Dedifferentiated amniotic fluid mesenchymal stem cell (primary cell): ENCODE results near the gene EXOC6B.

Experiments
- DNase-seq: peaks from one replicate; pipeline ENCODE4 v3.0.0-alpha.2; 2016; ENCODE audit errors: extremely low spot score

The EXOC6B gene

DNA sequence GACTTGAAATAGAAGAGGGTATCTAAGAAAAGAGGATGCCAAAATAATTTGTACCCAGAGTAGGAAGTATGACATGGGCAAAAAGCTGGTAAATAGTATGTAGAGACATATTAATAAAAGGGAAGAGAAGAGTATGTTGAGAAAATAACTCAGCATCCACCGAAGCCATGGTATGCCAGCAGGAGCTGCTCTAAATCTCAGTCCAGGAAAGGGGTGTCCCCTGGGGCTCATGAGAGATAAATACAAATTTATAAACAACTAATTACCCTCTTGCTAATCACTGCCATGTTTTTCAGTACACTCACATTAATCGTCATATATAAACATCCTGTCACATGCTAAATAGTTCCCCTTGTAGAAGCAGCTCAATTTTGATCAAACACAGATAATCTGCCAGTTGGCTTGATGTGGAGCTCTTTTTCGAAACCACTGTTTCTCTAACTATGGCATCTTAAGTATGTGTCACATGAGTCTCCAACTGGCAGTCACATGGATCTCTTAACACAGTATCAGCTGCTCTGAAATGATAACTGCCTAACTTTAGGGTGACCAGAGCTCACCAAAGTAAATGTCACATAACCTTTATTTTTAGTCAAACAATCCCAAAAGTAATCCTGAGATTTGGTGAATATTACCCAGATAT lies 31.9 kb downstream of the EXOC6B start:
- peak; percentile 30 for DNase-seq

DNA sequence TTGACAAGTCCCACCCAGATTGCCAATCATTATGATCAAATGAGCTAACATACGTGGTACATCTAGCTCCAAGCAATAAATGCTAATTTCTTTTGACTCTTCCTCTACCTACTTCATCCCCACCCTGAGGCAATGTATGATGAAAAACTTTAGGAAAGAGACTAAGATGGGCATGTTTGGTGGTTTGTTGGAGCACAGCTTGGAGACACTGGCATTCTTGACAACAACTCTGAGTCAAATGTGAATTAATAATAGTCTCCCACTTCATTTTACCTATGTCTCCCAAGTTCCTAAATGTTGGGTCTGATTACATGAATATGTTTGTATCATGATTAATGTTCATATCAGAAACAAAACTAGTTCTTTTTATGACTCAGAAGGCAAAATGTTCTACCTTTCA lies 36.6 kb downstream of the EXOC6B start:
- no peak for DNase-seq

DNA sequence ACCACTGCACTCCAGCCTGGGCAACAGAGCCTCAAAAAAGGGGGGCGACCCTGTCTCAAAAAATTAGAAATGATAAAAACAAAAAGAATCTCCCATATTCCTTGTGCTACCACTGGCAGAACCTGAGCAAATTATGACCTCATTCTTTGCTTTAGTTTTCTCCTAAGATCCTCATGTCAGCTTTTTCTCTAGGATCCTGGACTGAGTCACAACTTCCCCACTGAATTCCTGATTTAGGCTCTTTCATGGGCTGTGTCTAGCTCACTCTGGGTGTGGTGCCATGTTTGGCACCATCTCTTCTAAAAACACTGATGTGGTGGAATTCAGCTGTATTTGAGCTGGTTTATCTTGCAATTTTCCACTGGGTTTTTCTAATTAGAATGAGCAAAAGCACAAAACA lies 37.1 kb downstream of the EXOC6B start:
- peak; percentile 89 for DNase-seq

DNA sequence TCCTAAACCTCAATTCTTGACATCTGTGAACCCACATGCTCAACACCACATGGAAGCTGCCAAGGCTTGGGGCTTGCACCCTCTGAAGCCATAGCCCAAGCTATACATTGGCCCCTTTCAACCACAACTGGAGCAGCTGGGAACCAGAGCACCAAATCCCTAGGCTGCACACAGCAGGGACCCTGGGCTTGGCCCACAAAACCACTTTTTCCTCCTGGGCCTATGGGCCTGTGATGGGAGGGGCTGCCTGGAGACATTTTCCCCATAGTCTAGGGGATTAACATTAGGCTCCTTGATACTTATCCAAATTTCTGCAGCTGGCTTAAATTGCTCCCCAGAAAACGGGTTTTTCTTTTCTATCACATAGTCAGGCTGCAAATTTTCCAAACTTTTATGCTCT lies 40.3 kb downstream of the EXOC6B start:
- DNase-seq, result no peak

DNA sequence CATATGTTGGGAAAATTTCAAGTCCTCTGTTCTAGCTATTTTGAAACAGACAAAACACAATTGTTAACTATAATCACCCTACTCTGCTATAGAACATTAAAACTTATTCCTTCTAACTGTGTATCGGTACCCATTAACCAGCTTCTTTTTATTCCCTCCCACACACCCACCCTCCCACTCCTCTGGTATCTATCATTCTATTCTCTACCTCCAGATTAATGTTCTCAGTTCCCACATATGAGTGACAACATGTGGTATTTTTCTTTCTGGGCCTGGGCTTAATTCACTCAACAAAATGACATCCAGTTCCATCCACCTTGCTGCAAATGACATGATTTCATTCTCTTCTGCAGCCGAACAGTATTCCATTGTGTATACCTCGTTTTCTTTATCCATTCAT lies 43.3 kb downstream of the EXOC6B start:
- no peak for DNase-seq

DNA sequence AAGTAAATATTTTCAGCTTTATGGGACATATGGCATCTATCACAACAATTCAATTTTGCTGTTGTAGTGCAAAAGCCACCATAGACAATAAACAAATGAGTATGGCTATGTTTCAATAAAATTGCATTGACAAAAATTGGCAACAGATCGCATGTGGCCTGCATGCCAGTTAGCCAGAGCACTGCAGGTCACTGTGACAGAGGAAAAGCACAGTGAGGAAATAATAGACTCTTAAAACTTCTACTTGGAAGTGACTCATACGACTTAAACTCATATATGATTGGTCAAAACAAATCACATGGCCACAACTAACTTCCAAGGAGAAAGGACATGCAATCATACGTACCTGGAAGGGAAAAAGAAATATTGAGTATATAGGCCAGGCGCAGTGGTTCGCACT lies 44.4 kb downstream of the EXOC6B start:
- no peak for DNase-seq

DNA sequence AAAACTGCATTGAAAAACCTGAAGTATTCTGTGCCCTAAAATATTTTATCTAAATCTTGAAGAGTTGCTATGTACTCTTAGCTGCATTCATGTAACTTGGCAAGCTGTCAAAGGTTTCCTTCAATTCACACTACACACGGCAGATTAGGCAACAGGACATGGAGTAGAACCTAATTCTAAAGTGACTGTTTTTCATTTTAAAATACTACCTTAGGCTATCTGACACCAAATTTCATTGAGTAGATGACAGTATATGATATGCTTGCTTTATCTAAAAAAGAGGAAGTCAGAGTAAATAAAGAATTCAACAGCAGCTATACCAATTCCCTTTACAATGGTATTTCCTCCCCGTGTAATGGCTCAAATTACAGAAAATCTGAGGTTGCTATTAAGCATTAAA lies 45.4 kb downstream of the EXOC6B start:
- DNase-seq, result peak; percentile 51

DNA sequence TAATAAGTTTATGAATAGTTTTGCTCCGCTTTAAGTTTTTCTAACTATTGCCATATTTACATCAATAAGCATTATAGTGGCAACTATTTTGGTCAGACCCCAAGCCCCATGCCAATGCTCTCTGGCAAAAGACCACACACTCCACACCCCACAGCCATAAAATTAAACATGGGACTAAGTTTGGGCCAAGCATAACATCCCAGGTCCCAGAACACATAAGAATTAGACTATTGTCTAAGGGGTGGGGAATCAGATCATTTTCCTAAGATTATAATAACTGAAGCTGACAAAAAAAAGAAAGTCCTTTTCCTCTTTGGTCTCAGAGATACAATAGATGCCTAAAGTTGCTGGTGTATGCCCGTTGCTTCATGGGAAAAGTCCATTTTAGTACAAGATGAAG lies 46.3 kb downstream of the EXOC6B start:
- DNase-seq, result no peak

DNA sequence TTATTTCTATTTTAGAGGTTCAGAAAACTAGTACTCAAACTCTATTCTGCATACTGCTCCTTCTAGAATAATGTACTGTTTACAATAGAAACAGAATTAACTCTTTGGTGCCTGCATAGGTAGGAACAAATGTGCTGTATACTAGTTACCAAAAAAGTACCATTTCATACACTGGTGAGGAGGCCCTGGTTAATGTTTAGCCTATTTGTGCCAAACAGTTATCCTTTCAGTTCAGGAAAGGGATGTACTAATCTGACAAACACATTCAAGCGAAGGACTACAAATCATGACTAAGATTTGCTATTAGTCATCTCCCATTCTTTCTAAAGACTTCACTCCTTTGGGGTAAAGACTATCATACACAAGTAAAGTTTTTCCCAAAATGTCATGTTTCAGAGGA lies 47.4 kb downstream of the EXOC6B start:
- no peak for DNase-seq

DNA sequence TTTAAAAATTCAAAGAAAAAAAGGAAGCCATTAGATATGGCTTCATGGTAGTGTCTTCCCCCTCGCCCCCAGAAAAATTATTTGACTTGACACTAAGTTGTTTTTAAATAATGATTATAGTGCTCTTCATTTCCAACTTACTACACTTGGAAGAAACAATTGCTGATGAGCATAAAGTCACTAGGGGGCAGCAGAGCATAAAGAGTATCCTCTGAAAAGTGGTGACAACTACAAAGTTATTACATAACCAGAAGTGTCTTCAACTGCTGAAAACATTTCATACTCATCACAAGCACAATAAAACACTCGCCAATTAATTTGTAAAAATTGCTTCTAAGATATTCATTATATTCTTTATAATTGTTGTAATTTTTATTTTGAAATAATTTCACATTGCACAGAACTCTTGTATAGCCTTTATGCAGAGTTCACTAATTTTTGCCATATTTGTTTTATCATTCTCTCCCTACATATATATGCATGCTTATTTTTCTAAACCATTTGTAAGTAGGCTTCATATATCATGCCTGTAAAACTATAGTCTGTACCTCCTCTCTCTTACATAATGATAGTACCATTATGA lies 54.9 kb downstream of the EXOC6B start:
- peak; percentile 81 for DNase-seq

DNA sequence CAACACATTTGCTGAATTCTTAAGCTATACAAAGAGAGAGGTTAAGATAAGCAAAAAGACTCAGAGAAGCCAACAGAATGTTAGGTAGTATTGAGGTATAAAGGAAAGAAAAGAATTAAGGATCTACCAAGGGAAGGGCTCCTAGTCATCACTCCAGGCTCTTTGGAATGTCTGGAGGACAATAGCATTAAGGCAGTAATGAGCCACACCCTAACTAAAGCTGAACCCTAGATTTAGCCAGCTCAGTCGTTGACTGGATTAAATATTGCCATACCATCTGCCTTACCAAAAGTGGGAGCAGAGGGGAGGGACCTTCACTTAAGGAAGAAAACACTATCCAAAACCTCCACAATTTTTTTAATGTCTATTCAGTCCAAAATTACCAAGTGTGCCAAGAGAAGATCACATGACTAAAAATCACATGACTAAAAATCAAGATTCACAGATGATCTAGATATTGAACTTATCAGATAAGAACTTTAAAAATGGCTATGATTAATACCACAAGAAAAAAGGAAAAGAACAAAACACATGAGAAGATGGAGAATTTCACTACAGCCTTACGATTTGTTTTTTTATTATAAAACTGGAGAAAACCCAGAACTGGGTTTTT lies 59.7 kb downstream of the EXOC6B start:
- no peak for DNase-seq

DNA sequence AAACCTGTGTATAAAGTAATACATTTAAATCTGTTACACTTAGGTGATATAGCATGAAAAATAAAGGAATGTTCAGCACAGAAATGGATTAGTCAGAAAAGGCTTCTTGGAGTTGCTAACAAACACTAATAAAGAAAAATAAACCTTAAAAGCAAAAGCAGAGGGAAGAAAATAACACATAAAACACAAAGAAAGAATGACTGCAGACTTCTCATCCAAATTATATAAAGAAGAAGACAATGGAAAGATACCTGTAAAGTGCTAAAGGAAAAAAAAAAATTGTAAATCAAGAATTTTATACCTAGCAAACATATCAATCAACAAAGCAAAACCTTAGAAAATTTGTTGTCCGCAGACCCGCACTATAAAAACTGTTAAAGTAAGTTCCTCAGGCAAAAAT lies 63.6 kb downstream of the EXOC6B start:
- no peak for DNase-seq

DNA sequence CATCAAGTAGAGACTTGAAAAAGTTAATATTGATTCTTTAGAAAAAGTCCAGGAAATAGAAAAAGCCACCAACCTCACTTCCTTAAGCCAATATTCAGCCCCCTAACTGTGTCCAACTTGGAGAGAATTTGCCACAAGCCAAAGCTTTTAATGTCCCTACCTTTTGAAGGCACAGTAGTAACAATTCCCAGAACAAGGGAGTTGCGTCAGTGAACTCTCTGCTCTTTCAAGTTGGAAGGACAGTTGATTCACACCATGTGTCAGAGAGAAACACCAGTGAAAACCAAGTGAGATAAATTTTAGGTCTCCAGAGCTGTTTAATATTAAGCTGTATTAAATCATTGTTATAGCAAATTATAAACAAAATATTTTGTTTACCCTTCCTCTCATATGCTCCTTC lies 66.1 kb downstream of the EXOC6B start:
- DNase-seq, result no peak

DNA sequence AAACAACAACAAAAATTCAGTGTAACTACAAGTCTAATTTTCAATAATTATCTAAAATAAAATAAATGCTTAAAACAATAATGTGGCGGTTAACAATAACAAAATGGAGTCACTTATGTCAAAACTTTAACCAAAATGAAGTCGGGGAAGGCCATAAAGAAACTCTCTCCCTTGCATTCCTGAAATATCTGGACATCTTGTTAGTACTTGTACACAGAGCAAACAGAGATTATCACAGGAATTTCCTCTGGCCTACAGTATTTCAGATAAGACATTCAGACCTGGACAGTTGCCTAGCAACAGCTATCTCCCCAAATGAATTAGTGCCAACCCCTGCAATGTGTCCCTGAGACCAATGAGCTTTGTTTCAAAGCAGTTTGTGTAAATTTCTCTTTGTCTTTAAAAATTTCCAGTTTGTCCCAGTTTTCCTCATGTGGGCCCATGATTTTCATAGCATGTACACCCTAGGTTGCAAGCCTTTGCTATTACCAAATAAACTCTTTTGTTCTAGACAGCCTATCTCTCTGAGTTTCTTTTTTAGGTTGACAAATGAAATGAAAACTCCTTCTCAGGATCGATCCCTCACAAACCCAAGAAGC lies 68.6 kb downstream of the EXOC6B start:
- no peak for DNase-seq

DNA sequence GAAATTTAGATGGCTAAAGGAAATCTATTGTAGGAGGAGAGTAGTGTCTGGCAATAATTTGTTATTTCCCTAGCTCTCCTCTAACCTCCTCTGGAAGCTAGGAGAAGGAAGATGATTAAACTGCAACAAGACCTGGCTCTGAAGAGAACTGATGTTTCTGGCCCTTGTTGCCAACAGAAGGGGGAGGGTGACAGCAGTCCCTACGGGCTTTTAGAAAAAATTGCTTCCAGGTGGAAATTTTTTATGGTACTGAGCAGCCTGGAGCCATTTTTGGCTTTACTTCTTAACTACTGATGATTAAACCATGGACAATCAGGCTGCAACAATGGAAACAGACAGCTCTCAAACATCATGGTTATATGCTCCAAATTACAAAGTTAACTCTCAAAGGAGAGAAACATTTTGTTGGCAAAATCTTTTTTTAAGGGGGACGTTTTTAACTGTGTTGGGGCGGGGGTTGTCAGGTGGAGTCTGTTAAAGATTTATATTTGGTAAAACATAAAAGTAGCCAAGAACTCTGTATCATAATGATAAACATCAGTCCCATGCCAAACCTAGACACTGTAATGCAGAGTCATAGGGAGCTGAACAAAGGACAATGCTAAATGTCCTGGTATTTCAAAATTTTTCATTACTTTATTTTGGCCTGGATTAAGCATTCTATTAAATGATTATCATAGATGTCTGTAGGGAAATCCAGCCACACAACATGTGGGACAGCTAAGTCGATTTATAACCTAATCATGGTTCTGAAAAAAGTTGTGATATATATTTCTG lies 70.0 kb downstream of the EXOC6B start:
- peak; percentile 18 for DNase-seq

DNA sequence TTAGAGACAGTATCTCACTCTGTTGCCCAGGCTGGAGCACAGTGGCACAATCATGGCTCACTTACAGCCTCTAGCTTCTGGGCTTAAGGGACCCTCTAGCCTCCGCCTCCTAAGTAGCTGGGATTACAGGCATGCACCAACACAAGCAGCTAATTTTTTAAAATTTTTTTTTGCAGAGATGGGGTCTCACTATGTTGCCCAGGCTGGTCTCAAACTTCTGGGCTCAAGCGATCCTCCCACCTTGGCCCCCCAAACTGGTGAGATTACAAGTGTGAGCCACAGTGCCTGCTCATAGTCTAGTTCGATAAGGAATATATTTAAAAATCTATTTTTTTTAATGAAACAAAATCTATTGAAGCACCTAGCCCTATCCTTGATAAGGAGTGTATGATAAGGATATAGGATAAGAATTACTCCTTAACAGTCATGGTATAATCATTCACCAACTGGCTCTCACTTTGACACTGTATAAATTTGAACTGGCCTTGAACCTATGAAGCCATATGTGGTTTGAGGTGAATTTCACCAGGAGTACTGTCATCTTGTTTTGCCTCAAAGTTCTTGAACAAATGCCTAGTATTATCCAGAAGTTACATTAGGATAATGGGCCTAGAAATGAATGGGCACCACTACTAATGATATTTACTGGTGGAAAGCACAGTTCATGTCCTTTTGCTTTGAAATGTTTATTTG lies 71.1 kb downstream of the EXOC6B start:
- no peak for DNase-seq

DNA sequence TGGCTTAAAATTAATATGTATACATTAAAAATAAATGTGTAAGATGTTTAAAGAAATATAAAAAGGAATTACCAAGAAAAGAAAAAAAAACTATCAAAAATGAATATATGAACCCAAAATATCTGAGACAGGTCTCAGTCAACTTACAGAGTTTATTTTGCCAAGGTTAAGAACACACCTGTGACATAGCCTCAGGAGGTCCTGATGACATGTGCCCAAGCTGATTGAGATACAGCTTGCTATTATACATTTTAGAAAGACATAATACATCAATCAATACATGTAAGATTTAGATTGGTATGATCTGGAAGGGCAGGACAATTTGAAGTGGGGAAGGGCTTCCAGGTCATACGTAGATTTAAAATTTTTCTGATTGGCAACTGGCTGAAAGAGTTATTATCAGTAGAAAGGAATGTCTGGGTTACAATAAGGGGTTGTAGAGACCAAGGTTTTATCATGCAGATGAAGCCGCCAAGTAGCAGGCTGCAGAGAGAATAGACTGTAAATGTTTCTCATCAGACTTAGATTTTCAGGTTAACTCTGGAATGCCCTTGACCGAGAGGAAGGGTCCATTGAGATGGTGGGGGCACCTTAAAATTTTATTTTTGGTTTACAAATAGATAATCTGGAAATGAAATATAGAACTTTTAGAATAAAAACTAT lies 74.7 kb downstream of the EXOC6B start:
- DNase-seq, result no peak

DNA sequence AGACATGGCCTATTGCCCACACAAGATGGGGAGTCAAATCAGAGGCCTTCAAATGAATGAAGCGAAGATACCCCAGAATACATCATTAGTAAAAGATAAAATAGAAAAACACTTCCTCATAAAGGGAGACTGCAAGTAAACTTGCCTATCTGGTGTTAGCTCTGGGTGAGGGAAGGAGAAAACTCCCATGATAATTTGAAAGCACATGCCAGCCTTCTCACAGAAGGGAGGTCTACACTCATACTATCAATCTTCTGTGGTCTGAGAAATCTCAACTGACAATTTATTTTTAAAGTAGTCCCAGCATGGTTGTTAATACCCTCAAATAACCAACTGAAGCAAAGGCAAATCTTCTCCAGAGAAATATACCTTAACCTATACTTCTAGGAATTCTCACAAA lies 75.4 kb downstream of the EXOC6B start:
- no peak for DNase-seq

DNA sequence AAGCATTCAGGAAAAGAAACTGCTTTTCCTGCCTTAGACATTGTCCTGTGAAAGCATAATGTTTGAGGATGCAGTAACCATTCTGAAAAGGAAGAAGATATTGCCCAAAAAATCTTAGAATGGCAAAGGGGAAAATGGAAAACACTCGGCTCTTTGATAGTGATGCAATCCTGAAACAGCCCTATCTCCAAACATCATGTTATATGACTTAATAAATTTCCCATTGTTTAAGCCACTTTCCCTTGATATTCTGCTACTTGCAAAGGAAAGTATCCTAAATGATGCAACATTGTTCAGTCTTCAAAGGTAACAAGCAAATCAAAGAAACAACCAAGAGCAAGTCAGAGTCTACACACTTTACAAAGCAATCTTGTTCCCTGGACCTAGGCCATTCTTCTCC lies 78.5 kb downstream of the EXOC6B start:
- no peak for DNase-seq

DNA sequence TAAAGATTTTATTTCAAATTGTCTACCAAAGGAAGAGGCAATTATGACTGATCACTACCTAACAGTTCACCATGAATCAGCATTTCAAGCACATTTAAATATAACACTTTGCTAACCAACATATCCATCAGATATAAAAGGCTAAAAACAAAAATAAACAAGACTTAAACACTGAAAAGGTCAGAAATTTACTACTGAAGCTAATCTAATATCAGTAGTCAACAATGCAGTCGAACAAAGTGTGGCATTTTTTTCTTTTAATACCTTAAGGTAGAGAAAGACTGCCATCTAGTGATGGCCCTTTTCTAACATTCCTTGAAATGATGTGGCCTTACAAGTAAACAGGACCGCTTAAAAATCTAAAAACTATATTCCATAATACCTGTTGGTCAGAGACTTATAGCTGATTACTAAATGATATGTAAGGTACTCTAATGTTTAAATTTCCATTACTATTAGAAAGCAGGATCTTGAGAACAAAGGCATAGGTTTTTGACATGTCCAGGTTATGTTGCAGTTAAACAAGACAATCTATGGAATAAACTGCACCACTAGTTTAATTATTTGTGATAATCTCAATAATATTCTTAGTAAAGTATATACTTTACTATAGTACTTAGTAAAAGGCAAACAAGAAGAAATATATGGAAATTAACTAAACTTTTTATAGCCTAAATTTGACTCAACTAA lies 80.0 kb downstream of the EXOC6B start:
- peak; percentile 71 for DNase-seq

DNA sequence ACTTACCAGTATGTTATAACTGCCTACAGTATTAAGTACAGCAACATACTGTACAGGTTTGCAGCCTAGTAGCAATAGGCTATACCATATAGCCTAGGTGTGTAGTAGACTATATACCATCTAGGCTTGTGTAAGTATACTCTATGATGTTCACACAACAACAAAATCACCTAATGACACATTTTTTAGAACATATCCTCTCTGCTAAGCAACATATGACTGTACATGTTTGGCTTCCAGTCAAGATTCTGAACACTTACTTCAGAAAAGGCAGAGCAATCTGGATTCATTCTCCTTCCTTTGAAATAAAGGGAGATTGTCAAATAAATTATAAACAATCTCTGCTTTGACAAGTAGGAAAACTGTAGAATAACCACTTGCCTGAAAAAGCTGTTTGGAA lies 81.8 kb downstream of the EXOC6B start:
- DNase-seq, result peak; percentile 39
